Activated naive CD4-positive, alpha-beta T cell treated with anti-CD3 and anti-CD28 coated beads, Interleukin-2, amount 50 U/mL, for 24 hours (primary cell): ENCODE data around the gene IZUMO4.
"Not testable (repeated sequence)": the region's sequence is repeated elsewhere in the genome, so short reads cannot be mapped to it uniquely, and the experiment has no call there.

Experiments
- H3K27ac Mint-ChIP-seq: one replicate; pipeline ENCODE4 v1.8.0; 2021; ENCODE audit warnings: mild to moderate bottlenecking, mixed read lengths
- H3K27me3 Mint-ChIP-seq: one replicate; pipeline ENCODE4 v1.8.0; 2021; ENCODE audit warnings: mixed read lengths
- H3K36me3 Mint-ChIP-seq: one replicate; pipeline ENCODE4 v1.8.0; 2021; ENCODE audit warnings: mixed read lengths
- H3K4me1 Mint-ChIP-seq: one replicate; pipeline ENCODE4 v1.8.0; 2021; ENCODE audit warnings: mixed read lengths
- H3K4me3 Mint-ChIP-seq: one replicate; pipeline ENCODE4 v1.8.0; 2021; ENCODE audit warnings: mild to moderate bottlenecking, mixed read lengths
- H3K9me3 Mint-ChIP-seq: one replicate; pipeline ENCODE4 v1.8.0; 2021; ENCODE audit warnings: mixed read lengths

The IZUMO4 gene

DNA sequence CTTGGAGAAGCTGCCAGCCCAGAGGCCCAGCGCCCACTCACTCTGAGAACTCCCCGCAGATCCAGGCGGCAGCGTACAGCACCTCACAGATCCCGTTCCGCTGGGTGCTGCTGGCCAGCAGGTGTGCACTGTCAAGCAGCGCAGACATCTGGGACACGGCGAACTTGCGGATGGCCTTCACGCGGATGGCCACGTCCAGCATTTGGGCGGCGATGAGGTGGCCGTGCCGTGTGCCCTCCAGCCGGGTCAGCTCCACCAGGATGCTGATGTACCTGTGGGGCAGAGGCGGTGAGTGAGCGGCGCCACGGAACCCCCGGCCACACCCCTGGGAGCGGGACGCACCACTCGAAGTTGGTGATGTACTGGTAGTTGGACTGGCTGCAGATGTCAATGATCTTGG is 24.1 kb downstream of the IZUMO4 start:
- Mint-ChIP-seq H3K27me3 (no peaks in the 10 kb centered on the region), H3K4me3 (no peak overlapping the region), H3K4me1 (no peaks in the 10 kb centered on the region), H3K36me3 (peaks cover 2% of the 10 kb centered on the region), H3K9me3 (no peaks in the 10 kb centered on the region), H3K27ac (no peak overlapping the region)

DNA sequence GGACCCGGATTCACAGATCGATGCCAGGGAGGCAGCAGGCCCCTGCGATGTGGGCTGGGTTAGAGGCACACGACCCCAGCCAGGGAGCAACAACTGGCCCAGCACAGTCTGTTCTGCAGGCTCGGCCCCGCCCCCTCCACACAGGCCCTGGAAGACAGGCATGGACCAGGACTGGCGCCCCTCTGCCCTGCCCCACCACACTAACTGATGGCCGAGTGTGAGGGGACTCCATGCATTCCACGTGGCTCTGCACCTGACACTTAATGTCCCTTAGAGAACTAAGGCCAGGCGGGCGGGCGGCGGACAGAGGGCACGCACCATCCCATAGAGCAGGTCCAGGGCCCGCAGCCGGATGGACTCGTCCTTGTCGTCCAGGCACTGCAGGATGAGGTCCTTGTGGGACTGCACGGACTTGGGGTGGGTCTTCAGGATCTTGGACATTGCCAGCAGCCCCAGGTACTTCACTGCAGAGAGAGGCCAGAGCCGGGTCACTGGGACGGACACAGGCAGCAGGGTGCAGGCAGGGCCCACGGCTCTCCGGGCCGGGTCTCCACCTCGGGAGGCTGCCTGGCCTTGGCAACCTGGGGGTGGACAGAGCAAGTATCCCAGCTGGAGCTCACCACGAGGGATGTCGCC is 24.8 kb downstream of the IZUMO4 start:
- Mint-ChIP-seq H3K27ac (no peak overlapping the region), H3K36me3 (peaks cover 2% of the 10 kb centered on the region), H3K4me1 (no peaks in the 10 kb centered on the region), H3K27me3 (no peaks in the 10 kb centered on the region), H3K4me3 (no peak overlapping the region), H3K9me3 (no peaks in the 10 kb centered on the region)

DNA sequence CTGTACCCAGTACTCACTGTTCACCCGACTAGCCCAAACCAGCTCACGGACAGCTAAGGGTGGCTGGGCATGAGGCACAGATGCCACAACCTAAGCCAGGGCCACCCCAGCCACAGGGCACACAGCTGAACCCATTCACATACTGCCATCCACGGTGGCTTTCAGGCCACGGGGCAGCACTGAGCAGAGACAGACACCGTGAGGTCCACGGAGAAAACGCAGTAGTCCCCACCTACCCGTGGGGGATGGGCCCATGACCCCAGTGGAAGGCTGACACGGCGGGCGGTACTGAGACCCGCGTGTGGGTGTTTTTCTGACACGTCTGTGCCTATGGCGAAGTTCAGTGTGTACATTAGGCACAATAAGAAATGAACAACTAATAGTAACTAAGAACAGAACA is 25.5 kb downstream of the IZUMO4 start:
- no peak overlapping the region for H3K27ac Mint-ChIP-seq
- no peaks in the 10 kb centered on the region for H3K4me1 Mint-ChIP-seq
- no peaks in the 10 kb centered on the region for H3K27me3 Mint-ChIP-seq
- no peaks in the 10 kb centered on the region for H3K9me3 Mint-ChIP-seq
- H3K4me3 Mint-ChIP-seq: no peak overlapping the region
- H3K36me3 Mint-ChIP-seq: peaks cover 2% of the 10 kb centered on the region

DNA sequence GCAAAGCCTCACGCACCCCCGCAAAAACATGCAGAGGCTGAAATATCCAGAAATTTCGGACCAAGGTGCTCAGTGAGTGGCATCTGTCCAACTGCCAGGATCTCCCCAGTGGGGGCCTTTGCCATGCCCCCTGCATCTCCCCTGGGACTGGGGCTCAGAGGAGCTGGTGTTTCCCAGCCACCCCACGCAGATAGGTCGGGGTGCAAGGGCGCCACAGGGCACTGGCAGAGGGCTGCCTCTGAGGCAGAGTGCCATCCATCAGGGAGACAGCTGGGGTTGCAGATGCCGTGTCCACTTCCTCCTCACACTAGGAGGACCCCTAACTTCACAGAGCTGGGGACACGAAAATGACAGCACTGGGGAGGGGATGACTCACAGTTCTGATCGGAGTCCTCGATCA is 26.3 kb downstream of the IZUMO4 start:
- Mint-ChIP-seq H3K27me3 (no peaks in the 10 kb centered on the region), H3K36me3 (peaks cover 2% of the 10 kb centered on the region), H3K4me3 (no peak overlapping the region), H3K27ac (no peak overlapping the region), H3K4me1 (no peaks in the 10 kb centered on the region), H3K9me3 (no peaks in the 10 kb centered on the region)

DNA sequence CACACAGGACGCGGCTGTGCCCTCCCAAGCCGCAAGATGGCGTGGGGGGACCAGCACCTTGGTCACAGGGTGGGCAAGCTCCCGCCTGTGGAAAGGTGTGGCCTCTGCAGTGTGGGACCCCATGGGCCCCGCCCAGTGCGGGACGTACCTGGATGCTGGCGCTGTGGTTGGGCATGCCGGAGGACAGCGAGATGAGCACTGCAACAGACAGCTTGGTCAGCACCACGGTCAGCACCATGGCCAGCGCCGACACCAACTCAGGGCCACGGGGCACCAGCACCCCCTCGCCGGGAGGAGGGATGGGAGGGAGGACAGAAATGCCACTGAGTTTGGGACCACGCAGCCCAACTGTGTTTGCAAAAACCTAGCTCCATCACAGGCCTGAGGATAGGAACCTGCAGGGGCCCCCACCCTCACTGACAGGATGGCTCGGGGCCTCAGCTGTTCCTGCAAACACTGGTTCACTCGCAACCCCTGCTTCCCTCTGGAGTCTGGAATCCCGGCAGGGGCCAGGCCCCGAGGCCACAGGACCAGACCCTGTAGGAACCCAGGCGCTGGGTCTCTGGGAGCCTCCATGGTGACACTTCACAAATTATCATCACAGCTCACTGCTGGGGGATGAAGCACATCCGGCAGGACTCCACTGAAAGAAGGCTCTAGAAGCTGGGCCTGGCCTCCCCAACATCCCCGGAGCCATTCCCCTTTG is 27.1 kb downstream of the IZUMO4 start:
- Mint-ChIP-seq H3K4me1 (no peaks in the 10 kb centered on the region), H3K27ac (no peak overlapping the region), H3K9me3 (no peaks in the 10 kb centered on the region), H3K36me3 (peaks cover under 1% of the 10 kb centered on the region), H3K27me3 (no peaks in the 10 kb centered on the region), H3K4me3 (no peak overlapping the region)

DNA sequence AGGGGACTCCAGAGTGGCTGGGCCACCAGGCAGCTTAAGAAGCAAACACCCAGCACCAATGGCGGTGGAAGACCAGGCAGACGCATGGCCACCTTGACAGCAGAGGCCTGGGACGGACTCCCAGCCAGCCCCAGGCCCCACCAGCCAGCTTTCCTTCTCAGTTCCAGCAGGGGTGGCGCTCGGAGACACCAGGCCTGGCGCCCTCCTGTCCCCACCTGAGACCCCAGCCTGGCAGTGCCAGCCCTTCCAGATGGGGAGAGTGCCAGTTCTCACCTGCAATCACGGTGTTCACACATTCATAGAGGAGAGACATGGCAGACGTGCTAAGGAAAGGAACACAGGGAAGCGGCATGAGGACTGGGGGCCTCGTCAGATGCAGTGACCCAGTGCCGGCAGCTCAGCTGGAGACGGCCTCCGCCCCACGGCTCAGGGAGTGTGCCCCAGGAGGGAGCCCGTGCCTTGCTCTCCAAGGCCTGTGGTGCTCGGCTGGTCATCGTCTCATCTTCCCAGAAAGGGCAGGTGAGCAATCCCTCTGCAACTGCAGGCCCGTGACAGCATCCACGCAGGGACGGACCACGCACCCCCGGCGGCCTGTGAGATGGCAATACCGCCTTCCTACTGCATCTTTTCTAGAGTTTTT is 30.3 kb downstream of the IZUMO4 start:
- Mint-ChIP-seq H3K27me3 (no peaks in the 10 kb centered on the region), H3K4me1 (no peaks in the 10 kb centered on the region), H3K4me3 (no peak overlapping the region), H3K9me3 (no peaks in the 10 kb centered on the region), H3K27ac (no peak overlapping the region), H3K36me3 (no peaks in the 10 kb centered on the region)

DNA sequence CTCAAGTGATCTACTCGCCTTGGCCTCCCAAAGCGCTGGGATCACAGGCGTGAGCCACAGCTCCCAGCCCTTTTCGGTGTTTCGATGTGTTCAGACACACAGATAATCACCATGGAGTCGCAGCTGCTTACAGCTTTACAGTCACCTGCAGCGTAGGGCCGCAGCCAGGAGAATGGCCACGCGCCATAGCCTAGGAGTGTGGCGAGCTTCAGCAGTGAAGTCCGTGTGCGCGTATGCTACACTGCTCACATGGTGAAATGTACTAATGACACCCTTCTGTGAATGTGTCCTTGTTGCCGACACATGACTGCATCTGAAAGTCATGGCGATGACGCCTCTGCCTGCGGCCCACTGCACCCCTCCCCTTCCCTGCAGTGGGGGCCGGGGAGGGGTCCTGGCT is 31.0 kb downstream of the IZUMO4 start:
- no peaks in the 10 kb centered on the region for H3K4me1 Mint-ChIP-seq
- no peaks in the 10 kb centered on the region for H3K36me3 Mint-ChIP-seq
- H3K27ac Mint-ChIP-seq: no peak overlapping the region
- no peaks in the 10 kb centered on the region for H3K27me3 Mint-ChIP-seq
- H3K9me3 Mint-ChIP-seq: no peaks in the 10 kb centered on the region
- no peak overlapping the region for H3K4me3 Mint-ChIP-seq

DNA sequence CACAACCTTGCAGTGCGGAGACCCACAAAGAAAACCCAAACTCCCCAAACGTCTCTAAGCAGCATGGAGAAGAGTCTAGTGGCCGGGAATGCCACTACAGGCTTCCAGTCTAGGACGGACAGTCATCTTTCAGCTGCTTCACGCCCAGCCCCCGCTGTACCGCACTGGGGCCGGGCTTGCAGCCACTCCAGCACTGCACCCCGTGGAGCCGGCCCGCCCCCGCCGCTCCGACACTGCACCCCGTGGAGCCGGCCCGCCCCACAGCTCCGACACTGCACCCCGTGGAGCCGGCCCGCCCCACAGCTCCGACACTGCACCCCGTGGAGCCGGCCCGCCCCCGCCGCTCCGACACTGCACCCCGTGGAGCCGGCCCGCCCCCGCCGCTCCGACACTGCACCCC is 31.5 kb downstream of the IZUMO4 start:
- not testable (repeated sequence) for H3K4me1 Mint-ChIP-seq, H3K9me3 Mint-ChIP-seq, H3K27me3 Mint-ChIP-seq, H3K36me3 Mint-ChIP-seq, H3K27ac Mint-ChIP-seq, H3K4me3 Mint-ChIP-seq

DNA sequence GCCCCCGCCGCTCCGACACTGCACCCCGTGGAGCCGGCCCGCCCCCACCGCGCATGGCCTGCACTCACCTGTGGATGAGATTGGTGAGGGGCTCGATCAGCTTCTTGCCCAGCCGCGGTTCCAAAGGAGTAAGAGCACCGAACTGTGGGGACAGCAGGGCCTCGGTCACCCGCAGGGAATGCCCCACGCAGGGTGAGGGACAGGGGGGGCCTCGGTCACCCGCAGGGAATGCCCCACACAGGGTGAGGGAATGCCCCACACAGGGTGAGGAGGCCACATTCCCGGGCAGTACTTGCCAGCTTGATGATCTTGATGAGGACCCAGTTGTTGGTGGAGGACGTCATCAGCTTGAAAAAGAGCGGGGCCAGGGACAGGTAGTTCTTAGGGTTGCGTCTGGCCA is 32.3 kb downstream of the IZUMO4 start:
- Mint-ChIP-seq H3K36me3 (no peaks in the 10 kb centered on the region), H3K4me1 (no peaks in the 10 kb centered on the region), H3K27ac (no peak overlapping the region)

DNA sequence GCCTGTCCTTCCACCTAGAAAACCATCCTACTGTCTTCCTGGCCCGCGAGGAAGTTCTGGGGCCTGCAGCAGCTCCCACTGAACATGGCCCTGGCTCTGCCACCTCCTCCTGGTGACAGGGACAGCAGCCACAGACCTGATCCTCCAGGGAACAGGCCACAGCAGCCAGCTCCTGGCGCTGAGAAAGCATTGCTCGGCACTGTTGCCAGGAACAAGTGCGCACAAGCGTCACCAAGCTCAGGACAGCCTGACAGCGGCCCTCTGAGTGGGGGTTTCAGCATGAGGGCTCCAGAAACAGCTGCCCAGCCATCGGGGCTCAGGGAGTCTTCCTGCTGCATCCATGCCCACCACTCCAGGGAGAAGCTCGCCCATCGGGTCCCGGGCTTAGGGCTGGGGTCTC is 32.8 kb downstream of the IZUMO4 start:
- no peak overlapping the region for H3K4me3 Mint-ChIP-seq
- H3K9me3 Mint-ChIP-seq: no peaks in the 10 kb centered on the region
- H3K27me3 Mint-ChIP-seq: no peaks in the 10 kb centered on the region
- H3K27ac Mint-ChIP-seq: no peak overlapping the region
- no peaks in the 10 kb centered on the region for H3K36me3 Mint-ChIP-seq
- no peaks in the 10 kb centered on the region for H3K4me1 Mint-ChIP-seq

More for the DNA sequence above, 32.3 kb downstream of the IZUMO4 start:
- H3K27me3 Mint-ChIP-seq: no peaks in the 10 kb centered on the region
- H3K9me3 Mint-ChIP-seq: no peaks in the 10 kb centered on the region
- H3K4me3 Mint-ChIP-seq: no peak overlapping the region

DNA sequence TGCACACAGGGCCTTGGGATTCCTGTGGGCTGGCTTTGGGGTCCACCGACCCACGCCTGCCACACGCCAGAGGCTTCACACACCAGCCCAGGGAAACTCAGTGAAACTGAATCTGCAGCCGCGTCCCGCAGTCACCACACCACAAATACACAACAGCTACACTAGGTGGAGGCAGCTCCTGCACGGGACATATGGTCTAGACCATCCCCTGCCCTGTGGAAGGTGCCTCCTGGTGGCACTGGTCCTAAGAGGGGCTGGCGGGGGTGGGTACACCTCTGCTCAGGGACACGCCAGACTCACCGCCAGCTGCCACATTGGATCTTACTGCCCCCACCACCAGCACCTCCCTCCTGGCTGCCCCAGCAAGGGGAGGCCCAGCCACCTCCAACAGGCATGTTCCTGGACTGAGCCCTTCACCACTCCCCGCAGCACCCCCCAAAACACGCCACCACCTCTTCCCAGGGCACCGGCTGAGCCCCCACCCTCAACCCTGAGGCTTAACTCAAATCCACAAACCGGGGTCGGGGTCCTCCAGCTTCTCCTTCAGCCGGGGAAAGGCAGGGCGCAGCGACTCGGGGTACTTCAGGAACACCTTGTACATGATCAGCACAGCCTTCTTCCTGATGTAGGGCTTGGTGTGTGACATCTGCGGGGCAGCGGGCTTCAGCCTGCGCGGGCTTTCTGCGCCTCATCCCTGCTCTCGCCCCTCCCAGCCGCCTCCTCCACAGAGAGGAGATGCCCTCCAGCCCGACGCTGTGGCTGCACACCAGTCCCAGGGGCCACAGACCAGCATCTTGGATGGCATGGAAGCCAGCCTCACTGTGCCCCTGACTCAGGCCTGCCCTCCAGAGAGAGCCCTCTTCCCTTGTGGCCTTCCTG is 33.4 kb downstream of the IZUMO4 start:
- no peaks in the 10 kb centered on the region for H3K4me1 Mint-ChIP-seq
- no peaks in the 10 kb centered on the region for H3K36me3 Mint-ChIP-seq
- no peaks in the 10 kb centered on the region for H3K9me3 Mint-ChIP-seq
- no peak overlapping the region for H3K27ac Mint-ChIP-seq
- H3K4me3 Mint-ChIP-seq: no peak overlapping the region
- no peaks in the 10 kb centered on the region for H3K27me3 Mint-ChIP-seq

DNA sequence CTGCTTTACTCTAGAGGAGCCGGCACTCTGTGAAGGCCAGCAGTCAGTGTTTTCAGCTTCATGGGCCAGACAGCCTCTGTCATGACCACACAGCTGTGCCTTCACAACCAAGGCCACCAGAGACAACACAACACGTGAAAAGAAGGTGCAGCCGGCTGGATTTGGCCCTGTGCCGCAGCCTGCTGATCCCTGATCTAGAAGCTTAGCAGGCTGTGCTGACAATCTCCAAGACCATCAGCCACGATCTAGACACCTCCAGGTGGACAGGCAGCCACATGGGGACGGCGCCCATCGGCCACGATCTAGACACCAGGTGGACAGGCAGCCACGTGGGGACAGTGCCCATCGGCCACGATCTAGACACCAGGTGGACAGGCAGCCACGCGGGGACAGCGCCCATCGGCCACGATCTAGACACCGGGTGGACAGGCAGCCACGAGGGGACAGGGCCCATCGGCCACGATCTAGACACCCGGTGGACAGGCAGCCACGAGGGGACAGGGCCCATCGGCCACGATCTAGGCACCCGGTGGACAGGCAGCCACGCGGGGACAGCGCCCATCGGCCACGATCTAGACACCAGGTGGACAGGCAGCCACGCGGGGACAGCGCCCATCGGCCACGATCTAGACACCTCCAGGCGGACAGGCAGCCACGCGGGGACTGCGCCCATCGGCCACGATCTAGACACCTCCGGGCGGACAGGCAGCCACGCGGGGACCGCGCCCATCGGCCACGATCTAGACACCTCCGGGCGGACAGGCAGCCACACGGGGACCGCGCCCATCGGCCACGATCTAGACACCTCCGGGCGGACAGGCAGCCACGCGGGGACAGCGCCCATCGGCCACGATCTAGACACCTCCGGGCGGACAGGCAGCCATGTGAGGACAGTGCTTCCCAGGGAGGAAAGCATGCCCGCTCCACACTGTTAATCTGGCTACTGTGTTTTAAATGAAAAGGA is 34.6 kb downstream of the IZUMO4 start:
- not testable (repeated sequence) for H3K4me1 Mint-ChIP-seq, H3K9me3 Mint-ChIP-seq, H3K27ac Mint-ChIP-seq, H3K27me3 Mint-ChIP-seq, H3K36me3 Mint-ChIP-seq, H3K4me3 Mint-ChIP-seq

DNA sequence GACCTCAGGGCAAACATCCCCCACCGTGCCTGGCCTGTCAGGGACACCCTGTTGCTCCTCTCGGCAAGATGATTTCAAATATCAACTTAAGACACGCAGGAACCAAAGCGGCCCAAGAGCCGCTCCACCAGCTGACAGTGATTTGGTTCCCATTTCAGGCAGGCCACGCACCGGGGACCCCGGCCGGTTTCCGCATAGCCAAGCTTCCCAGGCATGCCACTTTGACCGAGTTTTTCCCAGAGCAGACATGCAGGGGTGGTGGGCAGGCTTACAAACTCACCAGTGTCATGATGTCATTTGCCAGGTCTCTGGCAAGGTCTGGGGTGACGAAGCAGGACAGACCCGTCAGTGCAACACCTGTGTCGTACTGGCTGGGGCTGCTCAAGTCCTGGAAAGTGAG is 35.5 kb downstream of the IZUMO4 start:
- H3K4me3 Mint-ChIP-seq: no peak overlapping the region
- no peak overlapping the region for H3K27ac Mint-ChIP-seq
- H3K9me3 Mint-ChIP-seq: no peaks in the 10 kb centered on the region
- no peaks in the 10 kb centered on the region for H3K4me1 Mint-ChIP-seq
- no peaks in the 10 kb centered on the region for H3K27me3 Mint-ChIP-seq
- peaks cover 2% of the 10 kb centered on the region for H3K36me3 Mint-ChIP-seq

DNA sequence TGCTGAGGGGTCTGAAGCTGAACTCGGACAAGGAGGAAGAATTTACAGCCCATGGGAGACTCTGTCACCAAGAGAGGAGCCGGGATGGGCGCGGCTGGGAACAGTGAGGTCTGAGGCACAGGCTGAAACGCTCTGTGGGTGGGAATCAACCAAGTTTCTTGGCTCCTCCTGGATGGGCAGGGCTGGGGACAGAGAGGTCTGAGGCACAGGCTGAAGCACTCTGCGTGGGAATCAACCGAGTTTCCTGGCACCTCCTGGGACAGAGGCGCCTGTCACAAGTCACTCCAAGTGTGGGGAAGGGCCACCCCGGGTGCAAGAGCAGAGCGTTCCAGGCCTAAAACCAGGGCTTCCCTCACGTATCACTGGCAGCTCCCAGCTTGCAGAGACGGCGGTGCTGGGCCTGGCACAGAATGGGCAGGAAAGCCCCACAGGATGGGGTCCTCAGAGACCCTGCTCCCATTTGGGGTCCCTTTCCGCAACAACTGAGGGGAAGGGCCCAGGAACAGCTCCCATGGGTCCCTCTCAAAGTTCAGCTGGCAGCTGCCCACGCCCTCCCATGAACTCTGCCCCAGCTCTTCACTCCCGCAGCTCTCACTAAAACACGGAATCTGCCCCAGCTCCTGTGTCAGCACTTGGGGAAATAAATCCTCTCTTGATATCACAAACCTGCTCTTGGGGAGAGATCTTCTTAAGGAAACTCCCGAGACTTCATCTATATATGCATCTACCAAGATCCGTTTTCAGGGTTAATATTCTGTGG is 36.2 kb downstream of the IZUMO4 start:
- Mint-ChIP-seq H3K4me1 (no peaks in the 10 kb centered on the region), H3K4me3 (no peak overlapping the region), H3K36me3 (peaks cover 3% of the 10 kb centered on the region)

More for the DNA sequence above, 36.2 kb downstream of the IZUMO4 start:
- Mint-ChIP-seq H3K27me3 (no peaks in the 10 kb centered on the region), H3K9me3 (no peaks in the 10 kb centered on the region), H3K27ac (no peak overlapping the region)
